HG03457 (cell line): ENCODE results near the gene CTNNAL1.
"Not testable (repeated sequence)": the region's sequence is repeated elsewhere in the genome, so short reads cannot be mapped to it uniquely, and the experiment has no call there.

Experiments used
- ATAC-seq: cut with Tn5 transposase; IDR thresholded peaks from one replicate; pipeline ENCODE4 v1.9.1; 2021; ENCODE audit warnings: moderate number of reproducible peaks; ENCODE audit not compliant: unreplicated experiment

Gene CTNNAL1

DNA sequence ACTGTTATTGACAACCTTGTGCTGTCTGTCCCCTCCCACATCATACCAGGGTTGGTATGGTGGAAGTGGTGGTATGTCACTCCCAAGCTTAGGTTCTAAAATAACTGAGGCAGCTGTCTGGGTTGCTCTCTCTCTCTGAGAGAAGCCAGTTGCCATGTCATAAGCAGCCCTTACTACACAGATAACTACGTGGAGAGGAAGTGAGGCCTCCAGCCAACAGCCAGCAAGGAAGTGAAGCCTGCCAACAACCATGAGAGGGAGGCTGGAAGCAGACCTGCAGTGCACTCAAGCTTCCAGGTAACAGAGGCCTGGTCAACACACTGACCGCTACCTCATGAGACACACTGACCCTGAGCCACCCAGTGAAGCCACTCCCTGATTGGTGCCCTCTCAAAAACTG, 18.6 kb downstream of the CTNNAL1 start:
- peak; percentile 78 for ATAC-seq

- no peak for ATAC-seq
Observed at GRCh38 chr9:108991479-108991878, 21.8 kb downstream of the CTNNAL1 start.

GRCh38 chr9:108983885-108984284, 29.4 kb downstream of the CTNNAL1 start:
- ATAC-seq: no peak

DNA sequence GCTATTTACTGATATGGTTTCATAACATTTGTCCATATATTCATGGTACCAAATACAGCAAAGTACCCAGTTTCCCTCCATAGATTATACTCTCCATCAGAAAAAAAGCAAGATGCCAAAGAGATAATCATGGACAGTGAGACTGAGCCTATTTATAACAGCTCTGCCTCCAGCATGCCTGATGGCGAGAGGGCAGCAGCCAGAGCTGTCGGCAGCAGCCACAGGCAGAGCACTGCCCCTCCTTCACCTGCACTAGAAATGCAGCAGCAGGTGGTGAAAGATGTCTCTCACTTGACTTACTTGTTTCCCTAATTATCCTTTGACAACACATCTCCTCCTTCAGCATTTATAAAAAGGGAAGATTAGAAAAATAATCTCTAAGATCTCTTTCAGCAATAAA, 32.4 kb downstream of the CTNNAL1 start:
- no peak for ATAC-seq

DNA sequence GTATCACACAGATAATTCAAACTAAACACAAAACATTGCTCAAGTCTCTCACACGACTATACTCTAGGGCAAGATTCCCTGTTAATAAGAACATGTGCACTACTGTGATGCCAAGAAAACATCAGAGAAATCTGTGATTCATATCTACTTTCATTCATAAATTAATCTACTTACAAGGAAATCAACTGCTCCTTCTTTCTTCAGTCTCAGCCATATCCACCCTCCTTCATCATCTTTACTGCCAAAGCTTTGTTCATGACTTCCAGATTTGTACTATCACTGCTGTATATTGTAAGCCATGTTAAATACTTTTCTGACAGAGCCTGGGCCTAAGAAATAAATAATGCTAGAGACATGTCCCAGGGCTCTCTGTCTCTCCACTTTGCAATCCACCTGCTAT, 35.1 kb downstream of the CTNNAL1 start:
- ATAC-seq: no peak

- no peak for ATAC-seq
Observed at GRCh38 chr9:108973895-108974294, 39.4 kb downstream of the CTNNAL1 start.

GRCh38 chr9:108972626-108973209, 40.6 kb downstream of the CTNNAL1 start:
- ATAC-seq: no peak

- ATAC-seq: no peak
Observed at GRCh38 chr9:108972186-108972585, 41.1 kb downstream of the CTNNAL1 start.

DNA sequence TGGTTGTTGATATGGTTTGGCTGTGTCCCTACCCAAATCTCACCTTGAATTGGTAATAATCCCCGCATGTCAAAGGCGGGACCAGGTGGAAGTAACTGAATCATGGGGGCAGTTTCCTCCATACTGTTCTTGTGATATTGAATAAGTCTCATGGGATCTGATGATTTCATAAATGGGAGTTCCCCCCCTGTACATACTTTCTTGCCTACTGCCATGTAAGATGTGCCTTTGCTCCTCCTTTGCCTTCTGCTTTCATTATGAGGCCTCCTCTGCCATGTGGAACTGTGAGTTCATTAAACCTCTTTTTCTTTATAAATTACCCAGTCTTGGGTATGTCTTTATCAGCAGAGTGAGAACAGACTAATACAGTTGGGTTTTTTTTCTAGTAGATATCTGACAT, 41.9 kb downstream of the CTNNAL1 start:
- not testable (repeated sequence) for ATAC-seq

- ATAC-seq: no peak
Observed at GRCh38 chr9:108967916-108968315, 45.4 kb downstream of the CTNNAL1 start.

GRCh38 chr9:108963459-108964143, 49.7 kb downstream of the CTNNAL1 start:
- no peak for ATAC-seq

DNA sequence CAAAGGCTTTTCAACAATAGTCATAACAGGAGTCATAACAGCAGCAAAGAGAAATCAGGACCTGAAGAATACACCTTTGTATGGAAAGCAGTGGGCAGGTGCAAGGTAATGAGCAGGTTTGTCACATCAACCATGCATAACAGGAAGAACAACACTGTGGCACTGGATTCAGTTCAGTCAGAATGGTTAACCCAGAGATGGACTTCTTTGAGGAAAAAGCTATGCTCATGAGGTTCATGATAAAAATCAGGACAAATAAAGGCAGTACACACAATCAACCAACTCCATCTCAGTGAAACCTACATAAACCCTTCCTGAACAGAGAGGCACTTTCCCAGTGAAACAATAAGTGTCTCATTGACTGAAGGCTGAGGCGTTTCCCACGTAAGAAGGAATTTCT, 52.1 kb downstream of the CTNNAL1 start:
- no peak for ATAC-seq

DNA sequence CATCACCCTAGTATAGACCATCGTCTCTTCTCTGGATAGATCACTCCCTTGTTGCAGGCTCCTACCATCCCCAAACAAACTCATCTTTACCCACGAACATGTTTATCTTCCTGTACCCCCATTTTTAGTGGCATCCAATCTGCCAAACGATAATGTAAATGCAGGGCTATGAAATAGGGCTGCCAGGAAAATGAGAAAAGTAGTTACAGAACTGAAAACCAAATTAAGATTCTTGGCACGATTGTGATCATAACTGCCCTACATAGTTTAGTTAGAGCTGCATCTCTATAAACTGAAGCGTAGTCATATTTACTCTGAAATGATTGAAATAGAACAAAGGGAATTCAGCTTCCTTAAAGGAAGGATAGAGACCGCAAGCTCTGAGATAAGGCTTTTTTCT, 53.0 kb downstream of the CTNNAL1 start:
- ATAC-seq: no peak

DNA sequence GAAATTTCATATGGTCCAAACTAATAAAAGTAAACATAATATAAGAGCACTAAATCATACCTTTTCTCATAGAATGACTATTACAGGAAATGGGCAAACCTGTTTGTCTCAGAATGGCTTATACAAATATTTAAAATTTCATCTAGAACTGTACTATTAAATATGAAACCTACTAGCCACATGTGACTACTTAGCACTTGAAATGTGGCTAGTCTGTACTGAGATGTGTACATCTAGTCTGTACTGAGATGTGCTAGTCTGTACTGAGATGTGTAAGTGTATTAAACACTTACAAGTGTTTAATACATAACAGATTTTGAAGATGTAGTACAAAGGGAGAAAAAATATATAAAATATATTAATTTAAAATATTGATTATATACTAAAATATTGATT, 56.7 kb downstream of the CTNNAL1 start:
- no peak for ATAC-seq

DNA sequence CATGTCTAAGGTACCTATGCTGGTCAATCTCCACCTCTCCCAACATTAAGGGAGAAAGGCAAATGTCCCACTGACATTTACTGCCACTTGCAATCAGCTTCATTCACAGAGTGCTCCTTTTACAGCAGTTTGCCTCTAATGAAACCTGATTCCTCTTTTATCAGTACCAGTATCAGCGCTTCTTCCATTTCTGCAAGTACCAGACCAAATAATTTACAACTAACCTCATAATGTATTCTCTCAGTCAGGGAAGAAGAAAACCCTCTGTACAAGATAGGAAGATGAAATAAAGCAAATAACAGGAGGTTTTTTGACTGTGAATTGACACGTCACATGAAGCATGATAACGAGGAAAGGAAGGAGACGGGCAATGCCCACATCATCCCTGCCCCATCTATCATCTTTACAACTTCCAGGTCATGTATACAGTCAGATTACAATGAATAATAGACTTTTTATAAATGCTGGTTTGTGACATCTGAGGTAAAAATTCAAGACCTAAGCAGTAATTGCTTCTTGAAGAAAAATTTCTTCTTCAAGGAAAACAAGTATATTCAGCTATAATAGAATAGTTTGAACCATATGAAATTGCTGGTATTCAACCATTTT, 57.2 kb downstream of the CTNNAL1 start:
- ATAC-seq: no peak

GRCh38 chr9:108953983-108954574, 59.2 kb downstream of the CTNNAL1 start:
- ATAC-seq: no peak

DNA sequence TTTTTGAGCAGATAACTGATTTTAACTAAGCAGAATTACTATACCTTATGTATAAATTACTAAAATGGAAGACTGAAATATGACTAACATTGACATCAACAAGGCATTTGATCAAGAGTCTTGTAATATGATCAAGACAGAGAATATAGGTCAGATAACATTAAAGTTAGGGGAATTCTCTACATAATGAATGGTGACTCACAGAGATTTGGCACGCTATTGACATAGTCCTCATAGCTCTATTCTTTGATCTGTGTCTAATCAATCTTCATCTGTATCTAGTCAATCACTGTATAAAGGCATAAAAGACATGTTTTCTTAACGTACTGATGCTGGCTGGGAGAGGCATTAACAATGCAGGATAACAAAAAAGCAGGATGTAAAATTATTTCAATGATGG, 61.7 kb downstream of the CTNNAL1 start:
- ATAC-seq: no peak

DNA sequence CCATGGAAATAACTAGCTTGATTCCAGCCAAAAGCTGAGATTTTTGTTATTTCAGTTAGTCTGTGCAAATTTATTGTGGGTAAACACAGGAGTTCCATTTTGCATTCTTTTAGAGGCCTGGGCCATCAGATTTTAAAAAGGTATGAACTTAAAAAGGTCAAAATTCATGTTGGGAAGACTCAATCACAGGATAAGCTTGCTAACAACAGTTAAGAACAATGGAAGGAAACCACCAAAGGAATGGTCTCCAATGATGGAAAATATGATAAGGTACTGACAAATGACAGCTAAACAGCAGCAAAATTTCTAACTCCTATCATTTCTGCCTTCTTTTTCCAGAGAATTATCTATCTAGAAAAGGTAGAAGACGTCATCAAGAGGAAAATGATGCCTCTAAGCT, 63.1 kb downstream of the CTNNAL1 start:
- ATAC-seq: no peak

DNA sequence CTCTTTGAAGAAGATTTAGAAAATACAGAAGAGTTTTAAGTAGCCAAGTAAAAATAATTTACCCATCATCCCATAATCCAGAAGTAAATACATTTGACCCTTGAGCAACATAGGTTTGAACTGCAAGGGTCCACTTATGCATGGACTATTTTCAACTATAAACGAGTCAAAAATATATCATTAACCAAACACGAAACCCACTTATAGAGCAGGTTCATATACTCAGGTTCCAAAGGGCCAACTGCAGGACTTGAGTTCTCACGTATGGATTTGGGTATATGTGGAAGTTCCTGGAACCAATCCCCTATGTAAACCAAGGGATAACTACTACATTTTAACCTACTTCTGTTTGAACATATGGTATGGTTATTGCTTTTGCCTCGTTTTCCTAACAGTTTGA, 73.3 kb downstream of the CTNNAL1 start:
- no peak for ATAC-seq

GRCh38 chr9:108937561-108938305, 75.6 kb downstream of the CTNNAL1 start:
- no peak for ATAC-seq

DNA sequence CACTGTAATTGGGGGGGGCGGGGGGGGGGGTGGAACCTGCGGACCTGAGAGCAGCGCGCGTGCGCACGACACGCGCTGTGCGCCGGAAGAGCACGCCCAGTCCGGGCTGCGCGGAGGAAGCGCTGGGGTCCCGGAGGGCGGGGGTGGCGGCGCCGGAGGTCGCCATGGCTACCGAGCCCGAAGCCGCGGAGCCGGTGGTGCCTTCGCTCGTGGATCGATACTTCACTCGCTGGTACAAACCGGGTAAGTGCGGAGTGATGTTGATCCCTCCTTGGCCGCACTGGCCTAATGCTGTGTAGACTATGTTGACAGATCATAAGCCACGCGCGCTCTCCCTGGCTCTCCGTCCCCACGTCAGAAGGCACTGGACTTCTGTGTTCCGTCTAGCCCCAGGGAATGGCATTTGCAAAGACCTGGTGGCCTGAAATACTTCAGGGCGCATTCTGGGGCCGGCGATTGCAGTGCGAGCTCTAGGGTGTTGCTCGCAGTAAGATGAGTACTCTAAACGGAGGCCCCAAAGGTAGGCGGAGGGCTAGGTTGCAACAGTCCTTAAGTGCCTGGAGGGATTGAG, 78.9 kb downstream of the CTNNAL1 start, which contains the start of gene ABITRAM:
Gene ABITRAM (plus strand): TSS at position 78 of the 571 bp plus-strand sequence. CDS start 87 bp downstream, at position 165.
- peak; percentile 74 for ATAC-seq
